CD4-positive, alpha-beta T cell treated with Interleukin-10 for 1 hour (primary cell): ENCODE results near the gene WNT9B.
"Not testable (repeated sequence)": the region's sequence is repeated elsewhere in the genome, so short reads cannot be mapped to it uniquely, and the experiment has no call there.

ENCODE experiments used
- DNase-seq: peaks from one replicate; pipeline ENCODE4 v3.0.0-alpha.2; 2020

The WNT9B gene

DNA sequence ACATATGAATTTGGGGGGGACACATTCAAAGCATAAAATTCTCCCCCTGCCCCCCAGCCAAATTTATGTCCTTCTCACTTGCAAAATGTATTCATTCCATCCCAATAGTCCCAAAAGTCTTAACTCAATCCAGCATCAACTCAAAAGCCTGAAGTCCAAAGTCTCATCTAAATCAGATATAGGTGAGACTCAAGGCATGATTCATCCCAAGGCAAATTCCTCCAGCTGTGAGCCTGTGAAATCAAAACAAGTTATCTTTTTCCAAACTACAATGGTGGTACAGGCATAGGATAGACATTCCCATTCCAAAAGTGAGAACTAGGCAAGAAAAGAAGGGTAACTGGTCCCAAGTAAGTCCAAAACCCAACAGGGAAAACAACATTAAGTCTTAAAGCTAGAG, 65.7 kb downstream of the WNT9B start:
- no peak for DNase-seq

DNA sequence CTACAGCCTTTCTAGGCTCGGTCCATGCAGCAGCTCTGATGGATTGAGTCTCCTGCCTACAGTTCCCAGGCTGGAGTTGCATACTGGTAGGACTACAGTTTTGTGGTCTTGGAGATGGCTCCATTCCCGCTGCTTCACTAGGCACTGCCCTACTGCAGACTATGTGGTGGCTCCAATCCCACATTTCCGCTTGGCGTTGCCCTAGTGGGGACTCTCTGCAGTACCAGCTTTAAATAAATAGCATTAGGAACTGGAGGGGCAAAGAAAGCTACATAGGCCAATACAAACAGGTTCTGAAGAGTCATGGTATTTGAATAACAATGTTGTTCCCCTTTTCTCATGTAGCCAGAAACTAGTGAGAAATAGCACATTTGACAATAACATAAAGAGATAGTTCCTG, 66.1 kb downstream of the WNT9B start:
- DNase-seq = no peak

DNA sequence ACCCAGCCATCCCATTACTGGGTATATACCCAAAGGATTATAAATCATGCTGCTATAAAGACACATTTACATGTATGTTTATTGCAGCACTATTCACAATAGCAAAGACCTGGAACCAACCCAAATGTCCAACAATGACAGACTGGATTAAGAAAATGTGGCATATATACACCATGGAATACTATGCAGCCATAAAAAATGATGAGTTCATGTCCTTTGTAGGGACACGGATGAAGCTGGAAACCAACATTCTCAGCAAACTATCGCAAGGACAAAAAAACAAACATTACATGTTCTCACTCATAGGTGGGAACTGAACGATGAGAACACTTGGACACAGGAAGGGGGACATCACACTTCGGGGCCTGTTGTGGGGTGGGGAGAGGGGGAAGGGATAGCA, 70.6 kb downstream of the WNT9B start:
- DNase-seq = not testable (repeated sequence)

DNA sequence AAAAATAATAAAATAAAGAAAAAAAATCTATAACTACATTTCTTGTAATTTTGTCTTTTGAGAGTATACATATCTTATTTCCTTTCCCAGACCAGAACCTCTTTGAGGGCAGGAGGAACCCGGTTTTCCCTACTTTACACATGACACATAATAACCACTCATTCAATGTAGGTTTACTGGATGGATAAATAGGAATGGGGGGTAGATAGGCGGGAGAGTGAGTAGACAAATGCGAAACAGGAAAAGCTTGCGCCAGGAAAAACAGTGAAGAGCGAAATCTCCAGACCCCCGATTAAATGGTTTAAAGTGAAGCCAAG, 71.1 kb downstream of the WNT9B start:
- DNase-seq = no peak

DNA sequence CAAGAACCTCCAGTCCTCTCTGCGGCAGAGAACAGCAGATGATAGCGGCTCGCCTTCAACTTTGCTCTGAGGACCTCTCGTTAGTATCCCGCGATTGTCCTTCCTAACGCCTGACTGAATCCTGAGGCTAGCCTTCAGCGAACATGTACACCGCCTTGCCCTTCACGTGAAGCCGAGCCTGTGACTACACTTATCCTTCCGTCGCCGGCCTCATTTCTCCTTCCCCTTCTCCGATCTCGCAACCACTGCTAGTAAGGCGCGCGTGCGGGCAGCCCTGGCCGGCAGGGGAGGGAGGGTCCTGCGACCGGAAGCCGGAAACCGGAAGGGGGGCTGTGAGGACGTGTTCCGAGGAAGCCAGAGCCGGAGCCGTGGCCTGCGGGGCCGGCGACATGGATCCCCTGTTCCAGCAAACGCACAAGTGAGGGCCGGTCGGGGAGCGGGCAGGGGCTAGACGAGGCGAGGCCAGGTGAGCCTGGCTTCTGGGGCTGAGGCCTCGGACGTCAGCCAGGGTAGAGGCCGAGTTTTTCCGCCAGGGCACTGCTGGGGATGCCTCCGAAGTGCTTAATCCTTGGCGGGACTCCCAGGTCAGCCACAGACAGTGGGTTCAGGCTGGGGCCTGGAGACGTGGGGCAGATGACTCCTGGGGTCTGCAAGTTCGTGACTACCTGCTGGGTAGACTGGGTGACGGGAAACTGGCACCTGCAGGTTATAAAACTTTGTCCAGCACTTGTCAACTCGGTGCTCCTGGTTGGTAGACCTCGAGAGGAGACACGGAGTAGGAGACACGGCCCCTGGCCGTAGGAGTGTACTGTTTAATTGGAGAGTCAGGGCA, 71.6 kb downstream of the WNT9B start, which contains the start of gene GOSR2:
Gene GOSR2, plus strand, starts transcription at position 357 of the 832 bp plus-strand sequence. Its CDS starts 33 bp downstream, at position 390.
- peak; percentile 90 for DNase-seq

DNA sequence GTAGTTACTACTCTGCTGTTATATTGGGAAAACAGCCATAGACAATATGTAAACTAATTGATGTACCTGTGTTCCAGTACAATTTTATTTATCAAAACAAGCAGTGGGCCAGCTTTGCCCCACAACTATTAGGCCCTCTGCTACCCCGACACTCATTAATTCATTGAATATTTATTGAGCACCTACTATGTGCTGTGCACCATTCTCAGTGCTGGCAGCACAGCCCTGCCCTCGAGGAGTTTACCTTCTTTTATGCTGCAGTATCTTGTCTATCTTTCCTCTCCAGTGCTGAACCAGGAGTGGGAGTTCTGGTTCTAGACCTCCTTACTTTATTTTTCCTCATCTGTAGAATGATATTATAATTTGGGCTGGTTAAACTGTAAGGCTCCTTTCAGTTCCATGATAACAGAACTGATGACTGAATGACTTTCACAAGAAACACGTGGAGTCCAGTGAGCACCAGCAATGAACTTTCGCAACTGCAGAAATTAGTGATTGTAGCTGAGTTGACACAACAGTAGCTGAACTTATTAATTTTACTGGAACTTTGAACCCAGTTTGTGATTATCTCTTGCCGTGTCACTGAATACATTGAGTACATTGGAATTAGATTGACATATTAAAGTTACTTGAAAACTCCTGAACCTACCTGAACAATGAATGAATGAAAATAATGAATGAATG, 73.9 kb downstream of the WNT9B start:
- no peak for DNase-seq

DNA sequence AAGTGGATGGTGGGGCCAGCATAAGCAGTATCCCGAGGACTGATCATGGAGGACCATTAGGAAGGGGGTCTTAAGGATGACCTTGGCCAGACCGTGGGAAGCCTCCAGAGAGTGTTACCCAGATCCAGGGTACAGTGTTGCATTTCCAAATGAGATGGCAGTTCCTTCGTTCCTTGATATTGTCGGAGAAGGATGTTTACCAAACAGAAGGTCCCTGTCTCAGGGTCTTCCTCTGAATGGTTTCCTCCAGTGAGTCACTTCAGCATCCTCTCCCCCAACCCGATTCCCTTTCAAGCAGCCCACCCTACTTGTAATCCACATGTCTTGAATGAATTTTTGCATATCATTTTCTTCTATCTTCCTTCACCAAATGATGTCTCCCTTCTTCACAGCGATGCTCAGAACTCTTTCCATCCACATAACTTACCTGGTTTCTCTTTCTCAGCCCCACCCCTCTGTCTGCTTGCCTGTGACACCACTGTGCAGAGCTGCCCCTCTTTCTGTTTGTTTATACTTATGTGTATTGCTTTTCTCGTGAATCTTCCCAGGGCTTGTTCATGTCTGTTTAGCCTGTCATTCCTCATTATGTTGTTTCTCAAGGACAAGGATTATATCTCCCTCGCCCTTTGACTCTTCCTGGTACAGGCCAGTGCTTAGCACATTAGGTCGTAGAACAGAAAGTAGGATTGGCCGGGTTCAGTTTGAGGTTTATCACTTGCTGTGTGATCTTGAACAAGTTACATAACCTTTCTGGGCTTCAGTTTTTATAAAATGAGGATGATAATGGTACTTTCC, 77.3 kb downstream of the WNT9B start:
- DNase-seq = no peak

DNA sequence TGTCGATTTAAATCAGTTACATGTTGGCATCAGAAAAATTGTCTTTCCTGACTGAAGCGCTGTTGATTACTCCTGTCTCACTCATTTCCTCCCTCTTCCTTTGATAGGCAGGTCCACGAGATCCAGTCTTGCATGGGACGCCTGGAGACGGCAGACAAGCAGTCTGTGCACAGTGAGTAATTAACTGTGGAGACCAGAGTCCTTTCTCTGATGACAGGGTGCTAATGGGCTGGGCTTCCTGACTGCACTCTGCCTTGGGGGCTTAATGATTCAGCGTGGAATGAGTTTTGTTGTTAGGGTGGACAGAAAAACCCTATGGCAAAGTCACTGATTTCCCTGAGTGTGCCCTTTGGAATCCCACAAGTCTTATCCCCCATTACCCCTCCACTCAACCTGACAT, 78.0 kb downstream of the WNT9B start:
- no peak for DNase-seq

DNA sequence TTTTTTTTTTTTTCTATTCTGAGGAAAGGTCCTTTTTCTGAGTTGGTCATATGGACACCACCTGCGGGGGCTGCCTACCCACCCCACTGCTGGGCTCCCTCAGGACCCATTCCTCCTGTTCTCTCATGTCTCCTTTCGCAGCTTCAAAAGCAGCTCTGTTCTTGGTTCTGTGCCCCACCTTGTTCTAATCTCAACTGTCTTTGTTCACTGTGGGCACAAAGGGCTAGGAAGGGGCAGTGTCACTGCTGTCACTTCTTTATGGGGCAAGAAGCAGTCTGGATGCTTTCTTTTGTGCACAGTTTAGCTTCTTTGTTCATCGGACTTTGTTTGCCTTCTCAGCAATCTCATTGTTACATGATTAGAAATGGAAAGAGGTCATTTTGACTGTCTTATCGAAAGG, 78.7 kb downstream of the WNT9B start:
- DNase-seq = no peak

DNA sequence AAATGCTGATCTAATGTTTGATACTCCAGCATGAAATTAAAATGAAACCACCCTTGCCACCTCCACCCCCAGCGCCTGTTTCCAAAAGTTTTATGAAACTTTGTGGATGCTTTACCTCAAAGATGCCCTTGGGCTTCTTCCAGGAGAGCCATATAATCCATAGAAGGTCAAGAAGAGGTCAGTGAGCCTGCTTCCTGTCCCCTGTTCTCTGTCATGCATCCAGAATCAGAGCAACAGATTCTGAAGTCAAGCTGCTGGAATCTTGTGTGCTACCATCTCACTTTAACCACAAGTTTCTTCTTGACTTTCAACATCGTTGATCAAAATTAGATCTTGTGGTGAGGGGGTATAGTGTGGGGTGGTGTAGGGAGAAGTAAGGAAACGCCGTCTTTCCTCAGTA, 80.2 kb downstream of the WNT9B start:
- DNase-seq = no peak

DNA sequence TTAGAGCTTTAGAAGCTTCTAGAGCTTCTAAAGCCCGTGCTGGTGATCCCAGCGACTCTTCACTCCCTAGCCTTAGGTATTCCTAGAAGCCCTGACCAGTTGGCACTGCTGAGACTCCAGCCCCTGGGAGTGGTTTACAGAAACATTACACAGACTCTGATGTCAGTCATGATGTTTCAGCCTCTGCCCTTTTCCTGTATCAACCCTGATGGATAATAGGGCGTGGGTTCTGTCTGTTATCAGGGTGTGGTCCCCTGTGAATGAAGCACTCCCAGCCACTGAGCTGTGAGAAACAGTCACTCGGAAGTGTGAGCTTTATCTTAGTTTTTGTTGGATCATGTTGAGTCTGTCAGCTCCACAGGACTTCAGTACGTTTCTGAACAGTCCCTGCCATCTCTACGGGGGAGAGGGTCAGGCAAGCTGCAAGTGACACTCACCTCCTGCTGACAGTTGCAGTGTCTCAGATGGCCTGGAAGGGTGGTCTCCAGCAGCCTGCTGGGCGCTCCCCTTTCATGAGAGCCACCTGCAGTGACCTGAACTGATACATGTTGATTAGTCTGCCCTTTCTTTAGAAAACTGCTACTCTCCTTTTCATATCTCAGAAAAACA, 84.4 kb downstream of the WNT9B start:
- DNase-seq = no peak
